Osteoblast (primary cell): ENCODE data around the gene EPHA1. TPM values are rescaled to one million over a fixed set of nuclear protein-coding genes. Genes with fewer than 3 reads are reported as not detected.

ENCODE experiments used
- DNase-seq: peaks from one replicate; pipeline ENCODE4 v3.0.0; 2011; ENCODE audit warnings: low spot score, mixed read lengths; ENCODE audit not compliant: insufficient read length; ENCODE audit errors: missing footprints
- H2AFZ ChIP-seq: 2 replicates; pipeline ENCODE4 v1.6.0; 2011; ENCODE audit warnings: mild to moderate bottlenecking, low read length
- H3K27ac ChIP-seq: 2 replicates; pipeline ENCODE4 v1.5.1; 2011; ENCODE audit warnings: mild to moderate bottlenecking, low read depth, low read length, moderate library complexity
- H3K27me3 ChIP-seq: 2 replicates; pipeline ENCODE4 v1.6.0; 2012; ENCODE audit warnings: mild to moderate bottlenecking, control low read depth, inconsistent platforms, low read length, moderate library complexity; ENCODE audit not compliant: insufficient read depth
- H3K36me3 ChIP-seq: 2 replicates; pipeline ENCODE4 v1.5.1; 2011; ENCODE audit warnings: mild to moderate bottlenecking, low read length, control low read depth, moderate library complexity; ENCODE audit not compliant: insufficient read depth
- H3K4me1 ChIP-seq: 2 replicates; pipeline ENCODE4 v1.5.1; 2011; ENCODE audit warnings: mild to moderate bottlenecking, low read length, control low read depth, moderate library complexity; ENCODE audit not compliant: insufficient read depth
- H3K4me2 ChIP-seq: 2 replicates; pipeline ENCODE4 v1.6.0; 2011; ENCODE audit warnings: mild to moderate bottlenecking, low read length; ENCODE audit not compliant: insufficient read depth
- H3K4me3 ChIP-seq: fragments of 200-600 bp; sonication (generic); 3 replicates; pipeline ENCODE4 v1.5.1; 2012; ENCODE audit warnings: mild to moderate bottlenecking, low read length, inconsistent platforms; ENCODE audit not compliant: insufficient read depth
- H3K79me2 ChIP-seq: 2 replicates; pipeline ENCODE4 v1.6.0; 2012; ENCODE audit warnings: mild to moderate bottlenecking, low read length, control low read depth, inconsistent platforms; ENCODE audit not compliant: insufficient read depth
- H3K9me3 ChIP-seq: 2 replicates; pipeline ENCODE4 v1.5.1; 2011; ENCODE audit warnings: low read depth, low read length, control low read depth
- H4K20me1 ChIP-seq: 2 replicates; pipeline ENCODE4 v1.6.0; 2012; ENCODE audit warnings: mild to moderate bottlenecking, low read length, control low read depth; ENCODE audit not compliant: insufficient read depth
- CTCF ChIP-seq: IDR thresholded peaks from 2 replicates; pipeline ENCODE4 v1.5.1; 2011; ENCODE audit warnings: mild to moderate bottlenecking, low read depth, low read length, moderate library complexity; ENCODE audit errors: extremely low read depth
- total RNA-seq: library from RNA; depleted of rRNA; stranded (reverse); fragments of >200 nt; gene quantifications from 2 replicates; pipeline ENCODE4 v1.2.3, GENCODE V29; 2012

The EPHA1 gene
- total RNA-seq, 1 donor: not detected

GRCh38 chr7:143437578-143437977 lies 28.9 kb upstream of the EPHA1 start:
- Histone ChIP-seq H2AFZ (no peak overlapping the region), H3K9me3 (no peaks in the 10 kb centered on the region), H3K4me3 (no peak overlapping the region), H3K79me2 (no peaks in the 10 kb centered on the region), H3K4me2 (no peak overlapping the region), H3K4me1 (no peaks in the 10 kb centered on the region), H3K27ac (no peak overlapping the region), H4K20me1 (no peaks in the 10 kb centered on the region), H3K36me3 (no peaks in the 10 kb centered on the region), H3K27me3 (peaks cover 12% of the 10 kb centered on the region)
- TF ChIP-seq CTCF: no peak
- no peak for DNase-seq

- TF ChIP-seq CTCF: no peak
- H3K27ac ChIP-seq: no peak overlapping the region
- no peak for DNase-seq
Measured at GRCh38 chr7:143436325-143436946, 27.8 kb upstream of the EPHA1 start.

GRCh38 chr7:143435266-143435665 lies 26.6 kb upstream of the EPHA1 start:
- Histone ChIP-seq H3K4me3 (no peak overlapping the region), H3K36me3 (no peaks in the 10 kb centered on the region), H3K27me3 (no peaks in the 10 kb centered on the region), H3K4me2 (no peak overlapping the region), H3K79me2 (no peaks in the 10 kb centered on the region), H3K4me1 (peaks cover 3% of the 10 kb centered on the region), H4K20me1 (no peaks in the 10 kb centered on the region), H3K9me3 (no peaks in the 10 kb centered on the region), H3K27ac (no peak overlapping the region), H2AFZ (no peak overlapping the region)
- no peak for TF ChIP-seq CTCF
- no peak for DNase-seq

More at GRCh38 chr7:143436325-143436946, 27.8 kb upstream of the EPHA1 start:
- Histone ChIP-seq H3K4me3 (no peak overlapping the region), H2AFZ (no peak overlapping the region), H4K20me1 (no peaks in the 10 kb centered on the region), H3K9me3 (no peaks in the 10 kb centered on the region), H3K4me2 (no peak overlapping the region), H3K4me1 (no peaks in the 10 kb centered on the region), H3K27me3 (peaks cover 3% of the 10 kb centered on the region), H3K79me2 (no peaks in the 10 kb centered on the region), H3K36me3 (no peaks in the 10 kb centered on the region)

- no peak for TF ChIP-seq CTCF
- H2AFZ ChIP-seq: no peak overlapping the region
- no peak overlapping the region for H3K4me2 ChIP-seq
Measured at GRCh38 chr7:143434660-143435059, 26.0 kb upstream of the EPHA1 start.

More at GRCh38 chr7:143434660-143435059, 26.0 kb upstream of the EPHA1 start:
- no peaks in the 10 kb centered on the region for H3K36me3 ChIP-seq
- no peak for DNase-seq
- H4K20me1 ChIP-seq: no peaks in the 10 kb centered on the region
- H3K4me3 ChIP-seq: no peak overlapping the region
- no peaks in the 10 kb centered on the region for H3K9me3 ChIP-seq
- H3K27ac ChIP-seq: no peak overlapping the region
- no peaks in the 10 kb centered on the region for H3K79me2 ChIP-seq
- no peaks in the 10 kb centered on the region for H3K27me3 ChIP-seq
- H3K4me1 ChIP-seq: peaks cover 8% of the 10 kb centered on the region
